Skeletal muscle satellite cell (primary cell): ENCODE measurements around the gene AKR1C8.

Source experiments
- H3K27me3 ChIP-seq: 2 replicates; pipeline ENCODE4 v1.7.0; 2013; ENCODE audit warnings: low read length; ENCODE audit not compliant: control insufficient read depth, insufficient read depth
- H3K36me3 ChIP-seq: 2 replicates; pipeline ENCODE4 v1.7.0; 2013; ENCODE audit warnings: mild to moderate bottlenecking, control low read depth, low read length; ENCODE audit not compliant: insufficient read depth
- H3K4me1 ChIP-seq: 2 replicates; pipeline ENCODE4 v1.7.0; 2013; ENCODE audit warnings: low read length; ENCODE audit not compliant: control insufficient read depth, insufficient read depth
- H3K4me2 ChIP-seq: 2 replicates; pipeline ENCODE4 v1.7.0; 2013; ENCODE audit warnings: mild to moderate bottlenecking, low read length
- H3K4me3 ChIP-seq: 2 replicates; pipeline ENCODE4 v1.7.0; 2013; ENCODE audit warnings: low read length
- H3K9ac ChIP-seq: 2 replicates; pipeline ENCODE4 v1.7.0; 2013; ENCODE audit warnings: mild to moderate bottlenecking, low read depth, low read length, moderate library complexity
- H3K9me3 ChIP-seq: replicated peaks from 2 replicates; pipeline ENCODE4 v1.7.0; 2013; ENCODE audit warnings: mild to moderate bottlenecking, control low read depth, low read length

The AKR1C8 gene

DNA sequence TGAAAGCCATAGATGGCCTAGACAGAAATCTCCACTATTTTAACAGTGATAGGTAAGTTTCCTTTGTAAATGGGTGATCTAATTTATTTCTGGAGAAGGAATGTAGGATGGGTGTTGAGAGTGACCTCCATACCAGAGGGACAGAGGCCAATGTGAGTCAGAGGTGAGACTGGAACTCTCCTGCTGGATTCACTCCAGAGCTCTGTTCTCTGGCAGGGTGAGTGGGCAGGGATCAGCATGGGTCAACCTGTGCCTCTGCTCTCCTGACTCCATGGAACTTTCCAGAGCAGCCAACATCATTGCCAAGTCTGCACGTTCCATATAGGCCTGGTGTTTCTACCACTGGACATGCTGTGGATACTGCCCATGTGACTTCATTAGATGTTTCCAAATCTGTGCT lies 79.3 kb downstream of the AKR1C8 start:
- Histone ChIP-seq H3K27me3 (no peaks in the 10 kb centered on the region), H3K4me3 (no peak overlapping the region), H3K36me3 (peaks cover 12% of the 10 kb centered on the region), H3K4me2 (no peak overlapping the region), H3K9ac (no peak overlapping the region), H3K9me3 (no peaks in the 10 kb centered on the region), H3K4me1 (peaks cover 4% of the 10 kb centered on the region)
